ENCODE measurements around the gene KLHL35. TPM values are rescaled to one million over a fixed set of nuclear protein-coding genes. Genes with fewer than 3 reads are reported as not detected.

Gene KLHL35
- total and polyA plus RNA-seq, 2 experiments from 2014 or later: 5.7 to 13.0 TPM

- Histone ChIP-seq H3K79me2 (ENCODE audit: insufficient read depth) (no peaks in the 10 kb centered on the region), H3K27me3 (replicated peaks; ENCODE audit: insufficient read depth) (no peaks in the 10 kb centered on the region), H3F3A (ENCODE audit: insufficient read depth) (no peaks in the 10 kb centered on the region), H2AFZ (no peak overlapping the region), H3K9me2 (ENCODE audit: insufficient read depth) (no peaks in the 10 kb centered on the region), H3K27ac (no peak overlapping the region), H3K36me3 (ENCODE audit: low read depth) (no peaks in the 10 kb centered on the region), H3K9me3 (ENCODE audit: low read depth) (no peaks in the 10 kb centered on the region), H3K4me1 (ENCODE audit: insufficient read depth) (0 out of 2 replicates have a peak, but pooled peaks cover 3% of the 10 kb centered on the region), H3K4me2 (ENCODE audit: unreplicated experiment) (no peak overlapping the region), H4K20me1 (ENCODE audit: insufficient read depth) (no peaks in the 10 kb centered on the region), H3K4me3 (no peak overlapping the region), H3K9ac (no peak overlapping the region)
- in situ Hi-C loops (cut with MboI): no loop called here
- TF ChIP-seq EZH2phosphoT487 (IDR thresholded peaks at IDR 0.05; ENCODE audit: insufficient read depth, low read depth): no peak
- no peak for DNase-seq
- WGBS, 2 experiments (ENCODE audit: low coverage in 1 of 2, low lambda C conversion rate in 2 of 2, missing lambda C conversion rate in 2 of 2): 78 to 87% methylated on average over 10 of the region's 10 CpGs
Measured at GRCh38 chr11:75480185-75481175, 47.5 kb upstream of the KLHL35 start.

- H3K27me3 ChIP-seq (replicated peaks; ENCODE audit: insufficient read depth): no peaks in the 10 kb centered on the region
- no peaks in the 10 kb centered on the region for H4K20me1 ChIP-seq (ENCODE audit: insufficient read depth)
- TF ChIP-seq EZH2 (IDR thresholded peaks at IDR 0.05; ENCODE audit: insufficient read depth, poor library complexity, severe bottlenecking) (no peak), EZH2phosphoT487 (IDR thresholded peaks at IDR 0.05; ENCODE audit: insufficient read depth, low read depth) (no peak)
- in situ Hi-C loops (cut with MboI): no loop called here
- no peak overlapping the region for H3K4me2 ChIP-seq (ENCODE audit: unreplicated experiment)
- no peaks in the 10 kb centered on the region for H3K9me3 ChIP-seq (ENCODE audit: low read depth)
- H3K36me3 ChIP-seq (ENCODE audit: low read depth): no peaks in the 10 kb centered on the region
- no peak overlapping the region for H3K27ac ChIP-seq
- H3K4me3 ChIP-seq: no peak overlapping the region
- no peak overlapping the region for H2AFZ ChIP-seq
- no peaks in the 10 kb centered on the region for H3F3A ChIP-seq (ENCODE audit: insufficient read depth)
- H3K9me2 ChIP-seq (ENCODE audit: insufficient read depth): no peaks in the 10 kb centered on the region
- no peaks in the 10 kb centered on the region for H3K79me2 ChIP-seq (ENCODE audit: insufficient read depth)
- H3K9ac ChIP-seq: no peak overlapping the region
- H3K4me1 ChIP-seq (ENCODE audit: insufficient read depth): 0 out of 2 replicates have a peak, but pooled peaks cover 6% of the 10 kb centered on the region
- 61 to 62% methylated on average over 4 of the region's 4 CpGs for WGBS, 2 experiments (ENCODE audit: low coverage in 1 of 2, low lambda C conversion rate in 2 of 2, missing lambda C conversion rate in 2 of 2)
- no peak for DNase-seq
Measured at GRCh38 chr11:75479597-75480145, 46.7 kb upstream of the KLHL35 start.

GRCh38 chr11:75478783-75479596 lies 46.0 kb upstream of the KLHL35 start:
- Histone ChIP-seq H3K4me3 (no peak overlapping the region), H3K36me3 (ENCODE audit: low read depth) (no peaks in the 10 kb centered on the region), H3F3A (ENCODE audit: insufficient read depth) (no peaks in the 10 kb centered on the region), H3K79me2 (ENCODE audit: insufficient read depth) (no peaks in the 10 kb centered on the region), H3K27ac (no peak overlapping the region), H4K20me1 (ENCODE audit: insufficient read depth) (no peaks in the 10 kb centered on the region), H3K9me3 (ENCODE audit: low read depth) (no peaks in the 10 kb centered on the region), H3K4me2 (ENCODE audit: unreplicated experiment) (no peak overlapping the region), H3K9ac (no peak overlapping the region), H2AFZ (no peak overlapping the region), H3K9me2 (ENCODE audit: insufficient read depth) (no peaks in the 10 kb centered on the region), H3K27me3 (replicated peaks; ENCODE audit: insufficient read depth) (no peaks in the 10 kb centered on the region), H3K4me1 (ENCODE audit: insufficient read depth) (0 out of 2 replicates have a peak, but pooled peaks cover 6% of the 10 kb centered on the region)
- WGBS, 2 experiments (ENCODE audit: low coverage in 1 of 2, low lambda C conversion rate in 2 of 2, missing lambda C conversion rate in 2 of 2): 65 to 69% methylated on average over 5 of the region's 5 CpGs
- in situ Hi-C loops (cut with MboI): no loop called here
- DNase-seq: no peak
- TF ChIP-seq EZH2 (IDR thresholded peaks at IDR 0.05; ENCODE audit: insufficient read depth, poor library complexity, severe bottlenecking) (no peak), EZH2phosphoT487 (IDR thresholded peaks at IDR 0.05; ENCODE audit: insufficient read depth, low read depth) (no peak)

- Histone ChIP-seq H3K4me3 (no peak overlapping the region), H3K36me3 (ENCODE audit: low read depth) (no peaks in the 10 kb centered on the region), H3K4me1 (ENCODE audit: insufficient read depth) (0 out of 2 replicates have a peak, but pooled peaks cover 6% of the 10 kb centered on the region), H3K9me2 (ENCODE audit: insufficient read depth) (no peaks in the 10 kb centered on the region), H3F3A (ENCODE audit: insufficient read depth) (no peaks in the 10 kb centered on the region), H3K4me2 (ENCODE audit: unreplicated experiment) (no peak overlapping the region), H4K20me1 (ENCODE audit: insufficient read depth) (no peaks in the 10 kb centered on the region), H3K9ac (no peak overlapping the region), H3K27ac (no peak overlapping the region), H2AFZ (no peak overlapping the region), H3K9me3 (ENCODE audit: low read depth) (no peaks in the 10 kb centered on the region), H3K79me2 (ENCODE audit: insufficient read depth) (no peaks in the 10 kb centered on the region), H3K27me3 (replicated peaks; ENCODE audit: insufficient read depth) (no peaks in the 10 kb centered on the region)
- no peak for DNase-seq
- in situ Hi-C loops (cut with MboI): no loop called here
- WGBS, 2 experiments (ENCODE audit: low coverage in 1 of 2, low lambda C conversion rate in 2 of 2, missing lambda C conversion rate in 2 of 2): 92 to 99% methylated on average over 12 of the region's 12 CpGs
- no peak for TF ChIP-seq EZH2phosphoT487 (IDR thresholded peaks at IDR 0.05; ENCODE audit: insufficient read depth, low read depth)
- TF ChIP-seq EZH2 (IDR thresholded peaks at IDR 0.05; ENCODE audit: insufficient read depth, poor library complexity, severe bottlenecking): no peak
Measured at GRCh38 chr11:75477614-75477935, 44.6 kb upstream of the KLHL35 start.

All from GM23248 (cell line).